Subcutaneous abdominal adipose tissue (tissue), 5 donors: Measurements from ENCODE around the gene VIPAS39.

Experiments used
- H3K27ac ChIP-seq: one replicate; pipeline ENCODE4 v1.7.0; 2013; ENCODE audit warnings: low read depth, mild to moderate bottlenecking, inconsistent platforms, low read length, moderate library complexity
- H3K27me3 ChIP-seq, 5 donors: one replicate each; pipeline ENCODE4 v1.7.0; 2013; ENCODE audit warnings: low read length in 5 of 5, inconsistent platforms in 1 of 5; ENCODE audit not compliant: control insufficient read depth in 5 of 5, insufficient read depth in 4 of 5
- H3K36me3 ChIP-seq, 5 donors: one replicate each; pipeline ENCODE4 v1.7.0; 2013; ENCODE audit warnings: low read length in 5 of 5; ENCODE audit not compliant: control insufficient read depth in 5 of 5, insufficient read depth in 5 of 5
- H3K4me1 ChIP-seq, 5 donors: one replicate each; pipeline ENCODE4 v1.7.0; 2013; ENCODE audit warnings: low read length in 5 of 5, mild to moderate bottlenecking in 3 of 5, moderate library complexity in 1 of 5; ENCODE audit not compliant: control insufficient read depth in 5 of 5, insufficient read depth in 5 of 5
- H3K4me3 ChIP-seq, 5 donors: one replicate each; pipeline ENCODE4 v1.7.0; 2013; ENCODE audit warnings: low read length in 5 of 5, low read depth in 1 of 5
- H3K9ac ChIP-seq, 5 donors: one replicate each; pipeline ENCODE4 v1.7.0; 2013; ENCODE audit warnings: low read length in 5 of 5, mild to moderate bottlenecking in 4 of 5, moderate library complexity in 3 of 5
- H3K9me3 ChIP-seq, 5 donors: one replicate each; pipeline ENCODE4 v1.7.0; 2013; ENCODE audit warnings: low read length in 5 of 5; ENCODE audit not compliant: control insufficient read depth in 5 of 5
- donor health status: healthy.
- donor health status: healthy.
- donor health status: healthy.
- donor health status: healthy.
- donor health status: healthy.

The VIPAS39 gene

DNA sequence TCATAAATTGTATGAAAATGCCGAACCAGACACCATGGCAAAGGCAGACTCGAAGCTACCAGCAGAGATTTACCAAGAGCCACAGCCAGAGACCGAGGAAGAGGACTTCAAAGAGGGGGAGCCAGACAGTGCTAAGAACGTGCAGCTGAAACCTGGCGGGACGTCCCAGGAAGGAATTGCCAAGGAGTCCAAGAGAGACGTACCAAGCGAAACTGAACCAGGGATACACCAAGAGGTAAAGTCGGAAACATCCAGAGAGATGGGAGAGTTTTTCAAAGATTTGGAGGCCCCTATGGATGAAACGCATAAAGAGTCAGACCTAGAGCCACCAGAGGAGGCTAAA is 79.9 kb downstream of the VIPAS39 start:
- peaks cover 0 to 20% (median 17%) of the 10 kb centered on the region in 5 donors for H3K4me1 ChIP-seq
- H3K9me3 ChIP-seq, result no peaks in the 10 kb centered on the region
- peak overlapping the region; percentile 78 to 99 (median 93) for H3K4me3 ChIP-seq
- H3K36me3 ChIP-seq, result no peaks in the 10 kb centered on the region
- H3K9ac ChIP-seq, result peak overlapping the region in 3 of 5 donors; percentile 90 to 97 (median 92)
- H3K27ac ChIP-seq, result peak overlapping the region; percentile 58
- H3K27me3 ChIP-seq, result no peaks in the 10 kb centered on the region

DNA sequence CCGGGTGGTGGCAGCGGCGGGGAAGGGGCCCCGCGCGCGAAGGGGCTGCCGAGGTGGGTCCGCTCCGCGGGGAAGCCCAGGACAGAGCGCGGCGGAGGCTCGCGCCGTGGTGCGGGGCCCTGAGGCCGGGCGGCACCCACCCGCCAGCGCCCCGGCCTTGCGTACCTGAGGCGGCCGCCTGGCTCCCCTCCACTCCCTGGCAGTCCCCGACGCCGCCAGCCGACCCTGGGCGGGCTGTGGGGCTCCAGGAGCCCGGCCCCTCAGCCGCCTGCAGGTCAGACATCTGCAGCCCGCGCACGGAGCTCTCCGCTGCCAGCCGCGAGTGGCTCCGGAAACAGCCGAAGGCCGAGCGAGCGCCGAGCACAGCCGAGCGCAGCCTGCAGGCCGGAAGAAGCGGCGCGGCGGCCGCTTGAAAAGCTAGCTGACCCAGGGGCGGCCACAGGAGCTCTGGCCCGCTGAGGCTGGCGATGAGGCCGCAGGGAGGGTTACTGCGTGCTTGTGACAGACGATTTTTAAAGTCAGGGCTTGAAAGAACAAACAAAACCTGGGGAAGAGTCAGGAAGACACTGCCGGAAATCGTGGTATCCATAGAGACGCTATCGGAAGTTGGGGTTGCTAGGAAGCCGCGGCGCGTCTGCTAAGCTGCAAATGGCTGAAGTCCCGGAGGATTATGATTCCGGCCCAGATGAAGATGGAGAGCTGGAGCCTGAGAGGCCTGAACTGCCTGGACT is 80.5 kb downstream of the VIPAS39 start, which contains the start of the genes SAMD15 and TMED8:
Gene SAMD15 (plus strand): TSS at position 609 of the 731 bp plus-strand sequence. CDS start 40 bp downstream, at position 649.
Gene TMED8 (minus strand): TSS at position 324 of the 731 bp plus-strand sequence. CDS start 41 bp downstream, at position 283.
- peak within 1 kb of the TSS; percentile 78 to 99 (median 93) for H3K4me3 ChIP-seq
- H3K9me3 ChIP-seq, result no peaks in the 10 kb centered on the region
- H3K4me1 ChIP-seq, result peaks cover 0 to 20% (median 17%) of the 10 kb centered on the region in 5 donors
- H3K36me3 ChIP-seq, result no peaks in the 10 kb centered on the region
- no peaks in the 10 kb centered on the region for H3K27me3 ChIP-seq
- H3K27ac ChIP-seq, result peak within 1 kb of the TSS; percentile 58
- H3K9ac ChIP-seq, result peak within 1 kb of the TSS; percentile 79 to 97 (median 90)
